H1 (cell line): Measurements from ENCODE around the gene JDP2. TPM values are rescaled to one million over a fixed set of nuclear protein-coding genes. Genes with fewer than 3 reads are reported as not detected.

ENCODE experiments used
- ASH2L ChIP-seq: fragments of 200-600, 300-600 bp; sonication (generic); IDR thresholded peaks from one replicate; pipeline ENCODE4 v1.7.1; 2017; ENCODE audit warnings: low read length
- BCL11A ChIP-seq, 2 experiments: IDR thresholded peaks; one replicate each; pipeline ENCODE4 v1.6.1; 2011; ENCODE audit warnings: low read depth in 2 of 2, low read length in 2 of 2, mild to moderate bottlenecking in 2 of 2
- CBX8 ChIP-seq: fragments of 300-800, 300-1000 bp; sonication (generic); IDR thresholded peaks from 2 replicates; pipeline ENCODE4 v1.7.1; 2016; ENCODE audit warnings: low read depth, low read length, borderline replicate concordance
- CHD7 ChIP-seq: fragments of 300-600 bp; sonication (generic); IDR thresholded peaks from 2 replicates; pipeline ENCODE4 v1.7.1; 2012; ENCODE audit warnings: low read length, moderate library complexity, mild to moderate bottlenecking, inconsistent platforms; ENCODE audit not compliant: insufficient replicate concordance
- EGR1 ChIP-seq: IDR thresholded peaks from 2 replicates; pipeline ENCODE4 v1.6.1; 2011; ENCODE audit warnings: low read depth, low read length, borderline replicate concordance
- MAX ChIP-seq: IDR thresholded peaks from 2 replicates; pipeline ENCODE4 v1.6.1; 2012; ENCODE audit warnings: inconsistent platforms
- RFX5 ChIP-seq: IDR thresholded peaks from 2 replicates; pipeline ENCODE4 v1.6.1; 2011; ENCODE audit warnings: low read depth, low read length, improper control_type of control experiment, borderline replicate concordance
- SIN3A ChIP-seq, 2 experiments: IDR thresholded peaks in 1 of 2; conservative IDR thresholded peaks in 1 of 2; 2 replicates each; pipeline ENCODE4 v1.6.1; 2011 to 2012; ENCODE audit warnings: low read length in 2 of 2, improper control_type of control experiment in 1 of 2, low read depth in 1 of 2, mild to moderate bottlenecking in 1 of 2
- TBP ChIP-seq: IDR thresholded peaks from 2 replicates; pipeline ENCODE4 v1.6.1; 2011; ENCODE audit warnings: low read depth, low read length, improper control_type of control experiment
- TEAD4 ChIP-seq: IDR thresholded peaks from 2 replicates; pipeline ENCODE4 v1.6.1; 2012; ENCODE audit warnings: low read depth, low read length, inconsistent platforms, mixed read lengths
- USF2 ChIP-seq: IDR thresholded peaks from 2 replicates; pipeline ENCODE4 v1.6.1; 2011; ENCODE audit warnings: low read length, improper control_type of control experiment
- polyA plus RNA-seq, 7 experiments: library from polyadenylated mRNA; depleted of rRNA in 3 of 7; stranded (reverse) in 5 of 7; unstranded in 2 of 7; fragments of >200 nt in 5 of 7; fragments of 200-250 nt in 2 of 7; gene quantifications; 1 replicate in 5 of 7; 2 replicates in 1 of 7; 4 replicates in 1 of 7; pipeline versions ENCODE4 v1.2.1 to v1.2.3, GENCODE V29; 2011 to 2013; ENCODE audit warnings: missing spikeins in 2 of 7, mixed read lengths in 2 of 7
- total RNA-seq: library from RNA; stranded (reverse); fragmentation: NEBNext Ultra II Directional; extraction: Animal tissue kit (Norgen Biotek cat#: 25700); gene quantifications from 2 replicates; pipeline ENCODE4 v1.2.1, GENCODE V29; 2021

Gene JDP2
- total and polyA plus RNA-seq, 2 of the 8 experiments (the other 6 are each of a cell fraction or from before 2014, with no cell fraction given), result 8.9 to 27.2 TPM

- TF ChIP-seq CHD7, result no peak
- no peak for TF ChIP-seq RFX5
- no peak for TF ChIP-seq SIN3A (conservative IDR thresholded peaks at IDR 0.05 in 1 of 2, IDR thresholded peaks at IDR 0.05 in 1 of 2; ENCODE audit: low read depth in 1 of 2, low read length in 2 of 2)
- TF ChIP-seq CBX8, result no peak
- no peak for TF ChIP-seq ASH2L
- TF ChIP-seq BCL11A (IDR thresholded peaks at IDR 0.05; ENCODE audit: low read depth in 2 of 2, low read length in 2 of 2), result no peak
- no peak for TF ChIP-seq MAX
- TF ChIP-seq USF2, result no peak
- TF ChIP-seq TEAD4, result no peak
- no peak for TF ChIP-seq TBP
- TF ChIP-seq EGR1, result no peak
These were observed 50.1 kb downstream of the JDP2 start (continued) for GRCh38 chr14:75477881-75478280.
